HFF-Myc (cell line): ENCODE results near the gene CLCC1.
A peak's percentile ranks its signal among the peaks of the same experiment; 100 is the strongest.

Experiments
- DNase-seq: peaks from one replicate; pipeline ENCODE4 v3.0.0-alpha.2; 2011; ENCODE audit warnings: low read depth; ENCODE audit errors: extremely low read depth
- H3K4me3 ChIP-seq: replicated peaks from 2 replicates; pipeline ENCODE4 v1.5.1; 2011; ENCODE audit warnings: low read depth, mild to moderate bottlenecking, control low read depth, low read length
- TF ChIP-seq, protein P1 (sequence below): IDR thresholded peaks from 2 replicates; pipeline ENCODE4 v1.5.1; 2012; ENCODE audit warnings: mild to moderate bottlenecking, low read depth, low read length, control low read depth; ENCODE audit errors: missing control alignments

The CLCC1 gene

DNA sequence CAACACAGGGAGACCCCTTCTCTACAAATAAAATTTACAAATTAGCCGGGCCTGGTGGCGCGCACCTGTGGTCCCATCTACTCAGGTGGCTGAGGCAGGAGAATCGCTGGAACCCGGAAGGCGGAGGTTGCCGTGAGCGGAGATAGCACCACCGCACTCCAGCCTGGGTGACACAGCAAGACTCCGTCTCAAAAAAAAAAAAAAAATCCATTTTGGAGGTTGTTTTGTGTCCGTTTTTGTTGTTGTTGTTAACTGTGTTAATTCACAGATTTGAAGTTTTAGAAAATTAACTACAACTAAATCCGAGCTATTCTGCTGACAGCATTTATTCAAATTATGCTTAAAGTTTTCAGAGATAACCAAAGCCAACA is 618 bp downstream of the CLCC1 start:
- no peak for DNase-seq
- TF ChIP-seq, protein P1, sequence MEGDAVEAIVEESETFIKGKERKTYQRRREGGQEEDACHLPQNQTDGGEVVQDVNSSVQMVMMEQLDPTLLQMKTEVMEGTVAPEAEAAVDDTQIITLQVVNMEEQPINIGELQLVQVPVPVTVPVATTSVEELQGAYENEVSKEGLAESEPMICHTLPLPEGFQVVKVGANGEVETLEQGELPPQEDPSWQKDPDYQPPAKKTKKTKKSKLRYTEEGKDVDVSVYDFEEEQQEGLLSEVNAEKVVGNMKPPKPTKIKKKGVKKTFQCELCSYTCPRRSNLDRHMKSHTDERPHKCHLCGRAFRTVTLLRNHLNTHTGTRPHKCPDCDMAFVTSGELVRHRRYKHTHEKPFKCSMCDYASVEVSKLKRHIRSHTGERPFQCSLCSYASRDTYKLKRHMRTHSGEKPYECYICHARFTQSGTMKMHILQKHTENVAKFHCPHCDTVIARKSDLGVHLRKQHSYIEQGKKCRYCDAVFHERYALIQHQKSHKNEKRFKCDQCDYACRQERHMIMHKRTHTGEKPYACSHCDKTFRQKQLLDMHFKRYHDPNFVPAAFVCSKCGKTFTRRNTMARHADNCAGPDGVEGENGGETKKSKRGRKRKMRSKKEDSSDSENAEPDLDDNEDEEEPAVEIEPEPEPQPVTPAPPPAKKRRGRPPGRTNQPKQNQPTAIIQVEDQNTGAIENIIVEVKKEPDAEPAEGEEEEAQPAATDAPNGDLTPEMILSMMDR = no peak
- H3K4me3 ChIP-seq = peak overlapping the region; percentile 66

DNA sequence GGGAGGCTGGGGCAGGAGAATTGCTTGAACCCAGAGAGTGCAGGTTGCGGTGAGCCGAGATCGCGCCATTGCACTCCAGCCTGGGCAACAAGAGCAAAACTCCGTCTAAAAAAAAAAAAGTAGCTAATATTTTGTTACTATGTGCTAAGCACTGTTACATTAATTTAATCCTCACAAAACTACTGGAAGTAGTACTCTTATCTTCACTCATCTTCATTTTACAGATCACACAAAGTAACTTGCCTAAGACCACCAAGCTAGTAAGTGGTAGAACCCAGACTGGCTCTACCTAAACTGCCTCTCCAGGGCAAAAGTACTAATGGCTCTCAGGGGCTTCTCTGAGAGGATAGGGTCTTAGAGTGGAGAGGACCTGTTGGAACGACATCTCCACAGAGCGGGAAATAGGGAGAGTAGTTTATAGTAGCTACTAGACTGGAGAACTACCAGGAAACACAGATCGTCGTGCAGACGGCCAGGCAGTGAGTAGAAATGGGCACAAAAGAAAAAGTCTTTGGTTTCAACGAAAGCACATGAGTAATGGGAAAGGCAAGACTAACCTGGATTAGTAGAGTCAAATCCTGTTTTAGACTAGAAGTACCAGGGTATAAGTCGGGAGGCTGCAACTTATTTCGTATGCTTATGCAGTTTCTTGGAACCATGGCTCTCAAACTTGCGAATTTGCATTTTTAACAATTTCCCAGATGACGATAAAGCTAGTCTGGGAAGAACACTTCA is 1.4 kb downstream of the CLCC1 start:
- TF ChIP-seq, protein P1 = no peak
- H3K4me3 ChIP-seq = peak overlapping the region; percentile 66
- DNase-seq = no peak

DNA sequence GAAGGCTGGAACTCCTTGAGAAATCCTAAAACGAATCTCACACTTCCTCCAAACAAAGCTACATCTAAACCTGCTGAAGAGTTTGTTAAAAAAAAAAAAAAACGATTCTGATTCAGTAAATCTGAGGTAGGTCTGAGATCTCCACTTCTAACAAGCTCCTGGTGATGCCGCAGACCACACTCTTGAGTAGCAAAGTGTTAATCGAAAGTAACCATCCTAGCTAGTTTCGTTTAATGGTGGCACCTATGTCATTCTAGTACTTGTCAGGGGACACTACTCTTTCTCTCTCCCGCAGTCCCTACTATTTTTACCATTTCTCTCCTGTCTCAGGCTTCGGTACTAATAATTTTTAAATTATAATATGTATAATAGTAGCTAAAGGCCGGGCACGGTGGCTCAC is 2.1 kb downstream of the CLCC1 start:
- TF ChIP-seq, protein P1 = no peak
- no peak overlapping the region for H3K4me3 ChIP-seq
- DNase-seq = no peak

DNA sequence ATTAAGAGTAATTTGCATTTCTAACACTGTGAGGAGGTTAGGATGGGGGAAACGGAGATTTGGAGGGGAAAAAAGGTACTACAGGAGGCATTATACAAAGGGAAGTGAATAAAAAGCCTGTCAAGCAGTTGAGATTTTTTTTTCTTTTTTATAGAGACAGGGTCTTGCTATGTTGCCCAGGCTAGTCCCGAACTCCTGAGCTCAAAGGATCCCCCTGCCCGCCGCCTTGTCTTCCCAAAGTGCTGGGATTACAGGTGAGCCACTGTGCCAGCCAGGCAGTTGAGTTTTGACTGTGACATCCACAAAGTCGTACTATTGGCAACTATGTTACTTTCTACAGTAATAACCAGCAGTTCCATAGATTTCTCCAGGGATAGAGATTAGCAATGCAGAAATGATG is 2.6 kb downstream of the CLCC1 start:
- H3K4me3 ChIP-seq = no peak overlapping the region
- TF ChIP-seq, protein P1 = no peak
- DNase-seq = no peak

DNA sequence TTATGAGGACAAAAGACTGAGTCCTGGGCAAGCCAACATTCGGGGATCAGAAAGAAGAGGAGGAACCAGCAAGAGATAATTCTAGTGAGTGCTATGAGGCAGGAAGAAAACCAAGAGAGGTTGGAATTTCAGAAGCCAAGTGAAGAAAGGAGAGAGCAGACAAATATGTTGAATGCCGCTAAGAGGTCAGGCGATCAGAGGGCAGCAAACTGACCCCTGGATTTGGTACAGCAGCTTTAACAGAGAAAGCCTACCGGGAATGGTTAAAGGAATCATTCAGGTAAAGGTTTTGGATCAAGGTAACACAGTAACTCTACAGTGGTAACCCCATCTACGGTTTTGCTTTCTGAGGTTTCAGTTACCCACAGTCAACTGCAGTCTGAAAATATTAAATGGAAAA is 5.4 kb downstream of the CLCC1 start:
- TF ChIP-seq, protein P1 = no peak
- DNase-seq = no peak
- H3K4me3 ChIP-seq = no peak overlapping the region

DNA sequence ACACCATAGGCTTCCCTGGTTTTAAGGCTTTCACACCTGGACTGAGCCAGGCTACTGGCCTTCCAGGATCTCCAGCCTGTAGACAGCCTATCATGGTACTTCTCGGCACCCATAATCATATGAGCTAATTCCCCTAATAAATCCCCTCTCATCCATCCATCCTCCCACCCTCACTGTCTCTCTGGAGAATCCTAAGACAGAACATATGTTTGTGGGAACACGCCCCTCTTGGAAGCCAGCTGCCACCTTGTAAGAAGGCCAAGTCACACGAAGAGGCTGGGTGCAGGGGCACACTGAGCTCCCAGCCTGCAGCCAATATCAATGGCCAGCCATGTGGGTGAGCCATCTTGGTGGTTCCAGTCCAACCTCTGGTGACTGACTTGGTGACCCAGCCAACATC is 7.4 kb downstream of the CLCC1 start:
- no peak for DNase-seq
- TF ChIP-seq, protein P1 = no peak
- H3K4me3 ChIP-seq = no peak overlapping the region

DNA sequence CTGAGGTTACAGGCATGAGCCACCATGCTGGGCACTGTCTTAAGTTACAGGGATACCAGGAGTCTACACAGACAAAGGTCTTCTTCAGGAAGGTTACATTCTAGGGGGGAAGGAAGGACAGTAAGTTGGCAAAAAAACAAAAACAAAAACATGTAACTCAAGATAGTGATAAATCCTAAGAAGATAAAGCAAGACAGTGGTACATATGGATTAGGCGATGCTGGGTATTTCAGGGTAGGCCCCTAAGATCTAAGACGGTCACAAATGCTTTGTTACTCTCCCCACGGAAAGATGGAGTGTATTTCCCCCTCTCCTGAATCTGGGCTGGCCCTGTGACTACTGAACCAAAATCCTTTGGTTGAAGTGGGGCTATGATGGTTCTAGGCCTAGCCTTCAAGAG is 8.2 kb downstream of the CLCC1 start:
- TF ChIP-seq, protein P1 = no peak
- no peak overlapping the region for H3K4me3 ChIP-seq
- DNase-seq = no peak
